ENCODE results near the gene NNMT.

The NNMT gene

GRCh38 chr11:114295676-114296604 lies at the start of gene NNMT:
NNMT (plus strand) TSS chr11:114296399; CDS start chr11:114296557, 158 bp downstream.
- DNase-seq: peak in 1 of 2 donors; percentile 34

GRCh38 chr11:114247070-114247789 lies 49.0 kb upstream of the NNMT start:
- no peak for DNase-seq

- no peak for DNase-seq
Measured at GRCh38 chr11:114250180-114250579, 46.0 kb upstream of the NNMT start.

GRCh38 chr11:114250993-114251814 lies 45.0 kb upstream of the NNMT start:
- DNase-seq: no peak

- DNase-seq: no peak
Measured at GRCh38 chr11:114251815-114252337, 44.3 kb upstream of the NNMT start.

GRCh38 chr11:114252767-114253166 lies 43.4 kb upstream of the NNMT start:
- no peak for DNase-seq

- DNase-seq: no peak
Measured at GRCh38 chr11:114253771-114254170, 42.4 kb upstream of the NNMT start.

- DNase-seq: no peak
Measured at GRCh38 chr11:114254571-114255146, 41.5 kb upstream of the NNMT start.

GRCh38 chr11:114255289-114255688 lies 40.9 kb upstream of the NNMT start:
- no peak for DNase-seq

GRCh38 chr11:114256176-114256966 lies 39.8 kb upstream of the NNMT start:
- no peak for DNase-seq

- DNase-seq: no peak
Measured at GRCh38 chr11:114256967-114257286, 39.3 kb upstream of the NNMT start.

GRCh38 chr11:114257621-114258558 lies 38.3 kb upstream of the NNMT start:
- DNase-seq: peak; percentile 24 to 50

GRCh38 chr11:114258696-114259095 lies 37.5 kb upstream of the NNMT start:
- no peak for DNase-seq

GRCh38 chr11:114259124-114259526 lies 37.1 kb upstream of the NNMT start:
- DNase-seq: no peak

- DNase-seq: no peak
Measured at GRCh38 chr11:114259551-114259983, 36.6 kb upstream of the NNMT start.

- no peak for DNase-seq
Measured at GRCh38 chr11:114260077-114260476, 36.1 kb upstream of the NNMT start.

GRCh38 chr11:114260483-114260882 lies 35.7 kb upstream of the NNMT start:
- DNase-seq: peak in 1 of 2 donors; percentile 17

- no peak for DNase-seq
Measured at GRCh38 chr11:114261791-114262190, 34.4 kb upstream of the NNMT start.

GRCh38 chr11:114262681-114263512 lies 33.3 kb upstream of the NNMT start:
- DNase-seq: peak; percentile 8 to 41

Data from hippocampal formation (tissue), 2 donors.